AG04450 (cell line): ENCODE data around the gene UBE2J2. TPM values are rescaled to one million over a fixed set of nuclear protein-coding genes. Genes with fewer than 3 reads are reported as not detected.

ENCODE experiments used
- CTCF ChIA-PET: fragments of 300-600, 350-600 bp; formaldehyde crosslinking; extraction: SDS; loops from one replicate; lab custom pipeline; 2022; ENCODE audit warnings: antibody characterized with exemption, inconsistent platforms; lab: Charles Lee
- POLR2A ChIA-PET: fragments of 350-600 bp; formaldehyde crosslinking; extraction: SDS; loops from one replicate; lab custom pipeline; 2021; ENCODE audit warnings: antibody characterized with exemption, inconsistent platforms; lab: Yijun Ruan, JAX
- DNase-seq: peaks from one replicate; pipeline ENCODE4 v3.0.0-alpha.2; 2011; ENCODE audit warnings: low read depth, low spot score
- H3K27ac ChIP-seq: one replicate; pipeline ENCODE4 v1.5.1; 2012; ENCODE audit warnings: low read depth, low read length, control low read depth
- H3K27me3 ChIP-seq: one replicate; pipeline ENCODE4 v1.6.0; 2012; ENCODE audit warnings: low read length; ENCODE audit not compliant: control insufficient read depth, insufficient read depth
- H3K4me3 ChIP-seq: 2 replicates; pipeline ENCODE4 v1.5.1; 2011; ENCODE audit warnings: mild to moderate bottlenecking, low read depth, low read length, control low read depth
- H3K9me3 ChIP-seq: 2 replicates; pipeline ENCODE4 v1.5.1; 2012; ENCODE audit warnings: low read length; ENCODE audit not compliant: control insufficient read depth, insufficient read depth
- CTCF ChIP-seq: IDR thresholded peaks from 2 replicates; pipeline ENCODE4 v1.5.1; 2011; ENCODE audit warnings: low read depth, low read length, control low read depth, inconsistent platforms
- polyA plus RNA-seq: library from polyadenylated mRNA; depleted of rRNA; stranded (reverse); fragments of >200 nt; gene quantifications from 2 replicates; pipeline ENCODE4 v1.2.3, GENCODE V29; 2011

The UBE2J2 gene
- polyA plus RNA-seq, 1 experiment, result 31.1 TPM

GRCh38 chr1:1290238-1290731, 16.6 kb upstream of the UBE2J2 start:
- no peak overlapping the region for H3K4me3 ChIP-seq
- CTCF ChIA-PET, result interaction anchor here (3.5 kb wide), 1 partner anchor 169 kb away, joined by 30 read pairs; no protein-coding TSS in a partner anchor
- H3K27me3 ChIP-seq, result no peaks in the 10 kb centered on the region
- no peak for DNase-seq
- POLR2A ChIA-PET, result interaction anchor here (1.8 kb wide), 1 partner anchor 15 kb away, joined by 5 read pairs; no protein-coding TSS in a partner anchor
- no peak overlapping the region for H3K27ac ChIP-seq
- peak; percentile 66 for TF ChIP-seq CTCF
- H3K9me3 ChIP-seq, result peaks cover 21% of the 10 kb centered on the region; the same call in 1 of the 2 replicates

GRCh38 chr1:1287288-1288110, 13.8 kb upstream of the UBE2J2 start:
- DNase-seq, result no peak
- ChIA-PET POLR2A (no interaction called here), CTCF (no interaction called here)
- H3K9me3 ChIP-seq, result peaks cover 14% of the 10 kb centered on the region; the same call in 1 of the 2 replicates
- H3K27me3 ChIP-seq, result no peaks in the 10 kb centered on the region
- no peak overlapping the region for H3K27ac ChIP-seq
- TF ChIP-seq CTCF, result no peak
- no peak overlapping the region for H3K4me3 ChIP-seq

- no peak for DNase-seq
- Histone ChIP-seq H3K27me3 (no peaks in the 10 kb centered on the region), H3K27ac (no peak overlapping the region), H3K9me3 (peaks cover 14% of the 10 kb centered on the region; the same call in 1 of the 2 replicates), H3K4me3 (no peak overlapping the region)
- CTCF ChIA-PET, result no interaction called here
- POLR2A ChIA-PET, result interaction anchor here (0.7 kb wide), 1 partner anchor 48 kb away, joined by 3 read pairs; no protein-coding TSS in a partner anchor
- TF ChIP-seq CTCF, result no peak
Observed at GRCh38 chr1:1286313-1287261, 12.9 kb upstream of the UBE2J2 start.

- ChIA-PET CTCF (no interaction called here), POLR2A (interaction anchor here (0.7 to 0.8 kb wide), 2 partner anchors 21 to 49 kb away, joined by 3 read pairs; no protein-coding TSS in a partner anchor)
Observed at GRCh38 chr1:1285611-1286311, 12.1 kb upstream of the UBE2J2 start.

More at GRCh38 chr1:1285611-1286311, 12.1 kb upstream of the UBE2J2 start:
- Histone ChIP-seq H3K4me3 (no peak overlapping the region), H3K27ac (no peak overlapping the region), H3K9me3 (peaks cover 14% of the 10 kb centered on the region; the same call in 1 of the 2 replicates), H3K27me3 (no peaks in the 10 kb centered on the region)
- no peak for DNase-seq
- TF ChIP-seq CTCF, result no peak
